K562 (cell line): ENCODE results near the gene ASIC3. TPM values are rescaled to one million over a fixed set of nuclear protein-coding genes. Genes with fewer than 3 reads are reported as not detected.
A peak's percentile ranks its signal among the peaks of the same experiment; 100 is the strongest.

Experiments
- BCOR ChIP-seq: fragments of 450-650 bp; IDR thresholded peaks from 2 replicates; pipeline ENCODE4 v1.6.1; 2016
- BRCA1 ChIP-seq, 2 experiments: fragments of 450-650 bp in 1 of 2; sonication (generic) in 1 of 2; formaldehyde crosslinking in 1 of 2; IDR thresholded peaks; 2 replicates each; pipeline versions ENCODE4 v1.5.0 to v1.6.1; 2017 to 2020; ENCODE audit warnings: mild to moderate bottlenecking in 1 of 2, missing genetic modification reagents in 1 of 2
- BRD9 ChIP-seq: fragments of 450-650 bp; IDR thresholded peaks from 2 replicates; pipeline ENCODE4 v1.6.1; 2018; ENCODE audit warnings: low read depth; ENCODE audit not compliant: partially characterized antibody
- CCNT2 ChIP-seq: IDR thresholded peaks from 2 replicates; pipeline ENCODE4 v1.6.1; 2011; ENCODE audit warnings: borderline replicate concordance, low read depth, mild to moderate bottlenecking, moderate library complexity, mixed read lengths, low read length; ENCODE audit not compliant: insufficient read length; ENCODE audit errors: extremely low read depth
- CLOCK ChIP-seq: fragments of 250-450 bp; sonication (Bioruptor Pico); IDR thresholded peaks from 2 replicates; pipeline ENCODE4 v1.4.0; 2020; ENCODE audit warnings: mild to moderate bottlenecking, moderate library complexity, borderline replicate concordance
- ELF2 ChIP-seq: fragments of 250-450 bp; sonication (Bioruptor Pico); IDR thresholded peaks from 2 replicates; pipeline ENCODE4 v1.5.0; 2021; ENCODE audit warnings: mild to moderate bottlenecking
- ETV6 ChIP-seq, 3 experiments: fragments of 150-350 bp in 1 of 3; sonication (generic) in 1 of 3; formaldehyde crosslinking in 1 of 3; IDR thresholded peaks; 2 replicates each; pipeline versions ENCODE4 v1.6.1 to v1.8.0; 2014 to 2022; ENCODE audit warnings: borderline replicate concordance in 2 of 3, low read depth in 2 of 3, antibody characterized with exemption in 1 of 3, low read length in 1 of 3, mild to moderate bottlenecking in 1 of 3, missing genetic modification reagents in 1 of 3
- FUS ChIP-seq: fragments of 200-400 bp; formaldehyde crosslinking; optimal IDR thresholded peaks from 2 replicates; pipeline ENCODE3; 2017; ENCODE audit warnings: low read depth, low read length
- GATA2 ChIP-seq: sonication (generic); formaldehyde crosslinking; IDR thresholded peaks from 2 replicates; pipeline ENCODE4 v1.4.0; 2020; ENCODE audit warnings: mild to moderate bottlenecking, missing genetic modification reagents
- HDAC1 ChIP-seq, 2 experiments: fragments of 450-650 bp; IDR thresholded peaks; 2 replicates each; pipeline ENCODE4 v1.6.1; 2016 to 2017; ENCODE audit warnings: inconsistent platforms in 1 of 2, mild to moderate bottlenecking in 1 of 2, moderate library complexity in 1 of 2
- JUN ChIP-seq, 2 experiments: sonication (generic) in 1 of 2; formaldehyde crosslinking in 1 of 2; IDR thresholded peaks; 2 replicates each; pipeline versions ENCODE4 v1.6.1 to v1.8.0; 2012 to 2022; ENCODE audit warnings: borderline replicate concordance in 2 of 2, mild to moderate bottlenecking in 2 of 2, improper control_type of control experiment in 1 of 2, low read depth in 1 of 2, low read length in 1 of 2, missing genetic modification reagents in 1 of 2
- KDM1A ChIP-seq, 2 experiments: fragments of 450-650 bp; IDR thresholded peaks; 2 replicates each; pipeline ENCODE4 v1.6.1; 2016; ENCODE audit warnings: mild to moderate bottlenecking in 2 of 2
- NR0B1 ChIP-seq: fragments of 450-650 bp; IDR thresholded peaks from one replicate; pipeline ENCODE4 v1.6.1; 2018; ENCODE audit warnings: mild to moderate bottlenecking, moderate library complexity; ENCODE audit not compliant: partially characterized antibody
- RAD51 ChIP-seq: fragments of 450-650 bp; IDR thresholded peaks from 2 replicates; pipeline ENCODE4 v1.7.1; 2016; ENCODE audit warnings: low read depth, mild to moderate bottlenecking, borderline replicate concordance
- RBFOX2 ChIP-seq: fragments of 200-400 bp; formaldehyde crosslinking; IDR thresholded peaks from 2 replicates; pipeline ENCODE4 v1.6.1; 2017; ENCODE audit warnings: low read depth, mild to moderate bottlenecking, low read length, moderate library complexity
- RBM15 ChIP-seq: fragments of 200-400 bp; formaldehyde crosslinking; IDR thresholded peaks from 2 replicates; pipeline ENCODE4 v1.6.1; 2018; ENCODE audit warnings: mild to moderate bottlenecking, low read length, moderate library complexity; ENCODE audit not compliant: insufficient read depth
- STAT5B ChIP-seq: fragments of 250-450 bp; sonication (Bioruptor Pico); IDR thresholded peaks from 2 replicates; pipeline ENCODE4 v1.8.0; 2021; ENCODE audit warnings: mild to moderate bottlenecking, inconsistent platforms
- ZBED1 ChIP-seq: IDR thresholded peaks from 2 replicates; pipeline ENCODE4 v1.6.1; 2014
- ZBTB12 ChIP-seq: fragments of 250-450 bp; sonication (Bioruptor Pico); IDR thresholded peaks from 2 replicates; pipeline ENCODE4 v1.4.0; 2020
- ZNF143 ChIP-seq: sonication (generic); formaldehyde crosslinking; IDR thresholded peaks from 2 replicates; pipeline ENCODE4 v1.9.0; 2022; ENCODE audit warnings: mild to moderate bottlenecking, missing genetic modification reagents
- ZNF311 ChIP-seq: fragments of 250-450 bp; sonication (Bioruptor Pico); IDR thresholded peaks from 2 replicates; pipeline ENCODE4 v1.4.0; 2020; ENCODE audit warnings: mild to moderate bottlenecking, moderate library complexity
- polyA plus RNA-seq, 8 experiments: library from polyadenylated mRNA; depleted of rRNA in 4 of 8; stranded (reverse) in 5 of 8; unstranded in 3 of 8; fragments of >200 nt; fragmentation: Nextera tagmentation in 2 of 8; fragmentation: Illumina TruSeq in 1 of 8; extraction: Ambion mirVana in 2 of 8; extraction: Trizol in 1 of 8; gene quantifications; 2 replicates each; pipeline versions ENCODE4 v1.2.1 to v1.2.3, GENCODE V29; 2011 to 2014; ENCODE audit warnings: inconsistent platforms in 1 of 8, missing spikeins in 1 of 8
- total RNA-seq, 7 experiments: library from RNA; depleted of rRNA in 6 of 7; stranded (reverse); fragments of >200 nt in 6 of 7; fragmentation: Illumina TruSeq in 2 of 7; extraction: Trizol in 2 of 7; gene quantifications; 2 replicates each; pipeline versions ENCODE4 v1.2.1 to v1.2.3, GENCODE V29; 2011 to 2021; ENCODE audit warnings: low replicate concordance in 1 of 7
- TF ChIP-seq, protein P1 (sequence below): fragments of 450-650 bp; formaldehyde crosslinking; IDR thresholded peaks from 2 replicates; pipeline ENCODE4 v1.4.0; 2020; ENCODE audit warnings: mild to moderate bottlenecking, moderate library complexity

Gene ASIC3
- total and polyA plus RNA-seq, 9 of the 15 experiments (the other 6 are each of a cell fraction or from before 2014, with no cell fraction given): 0.11 to 5.0 (median 0.87) TPM

GRCh38 chr7:151086802-151087244, 38.5 kb downstream of the ASIC3 start (continued):
- TF ChIP-seq CLOCK (CRISPR knock-in tag) (no peak), KDM1A (IDR thresholded peaks at IDR 0.05) (no peak), FUS (peak; percentile 1), RBFOX2 (no peak), RAD51 (0 out of 2 replicates have a peak, but pooled peaks have one; percentile 12), BRCA1 (IDR thresholded peaks at IDR 0.05) (no peak), BRCA1 (CRISPR knock-in tag; IDR thresholded peaks at IDR 0.05) (no peak), ZBTB12 (no peak), NR0B1 (no peak), JUN (IDR thresholded peaks at IDR 0.05; ENCODE audit: borderline replicate concordance, low read depth, low read length) (no peak), JUN (CRISPR knock-in tag; IDR thresholded peaks at IDR 0.05; ENCODE audit: borderline replicate concordance) (no peak; the same call in 1 of the 2 replicates), GATA2 (CRISPR knock-in tag) (peak; percentile 47; the same call in 1 of the 2 replicates), STAT5B (no peak), ELF2 (CRISPR knock-in tag) (no peak), ZBED1 (no peak), ETV6 (IDR thresholded peaks at IDR 0.05; ENCODE audit: borderline replicate concordance in 1 of 2, low read depth in 2 of 2, low read length in 1 of 2) (no peak), ETV6 (CRISPR knock-in tag; IDR thresholded peaks at IDR 0.05; ENCODE audit: borderline replicate concordance) (no peak), BRD9 (peak; percentile 39), RBM15 (no peak), HDAC1 (IDR thresholded peaks at IDR 0.05) (peak in 1 of 2 experiments; percentile 79; a peak in 2 of 4 replicates), ZNF143 (CRISPR knock-in tag) (no peak), CCNT2 (no peak), BCOR (no peak), ZNF311 (CRISPR knock-in tag) (no peak)
- TF ChIP-seq, protein P1, sequence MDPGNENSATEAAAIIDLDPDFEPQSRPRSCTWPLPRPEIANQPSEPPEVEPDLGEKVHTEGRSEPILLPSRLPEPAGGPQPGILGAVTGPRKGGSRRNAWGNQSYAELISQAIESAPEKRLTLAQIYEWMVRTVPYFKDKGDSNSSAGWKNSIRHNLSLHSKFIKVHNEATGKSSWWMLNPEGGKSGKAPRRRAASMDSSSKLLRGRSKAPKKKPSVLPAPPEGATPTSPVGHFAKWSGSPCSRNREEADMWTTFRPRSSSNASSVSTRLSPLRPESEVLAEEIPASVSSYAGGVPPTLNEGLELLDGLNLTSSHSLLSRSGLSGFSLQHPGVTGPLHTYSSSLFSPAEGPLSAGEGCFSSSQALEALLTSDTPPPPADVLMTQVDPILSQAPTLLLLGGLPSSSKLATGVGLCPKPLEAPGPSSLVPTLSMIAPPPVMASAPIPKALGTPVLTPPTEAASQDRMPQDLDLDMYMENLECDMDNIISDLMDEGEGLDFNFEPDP (CRISPR knock-in tag): no peak
